SU-DHL-6 (cell line): Measurements from ENCODE around the gene TMEM184C.

ENCODE experiments used
- EZH2phosphoT487 ChIP-seq: fragments of 200-600 bp; sonication (generic), shearing (Covaris generic); conservative IDR thresholded peaks from 2 replicates; pipeline ENCODE4 v1.6.1; 2018; ENCODE audit warnings: mild to moderate bottlenecking, antibody characterized with exemption, low read length, moderate library complexity, mixed read lengths
- TF ChIP-seq, protein P1 (sequence below): fragments of 200-600 bp; sonication (generic); IDR thresholded peaks from one replicate; pipeline ENCODE4 v1.5.1; 2017; ENCODE audit warnings: antibody characterized with exemption, mild to moderate bottlenecking, low read length, moderate library complexity; ENCODE audit not compliant: insufficient read depth, poor library complexity, severe bottlenecking

DNA sequence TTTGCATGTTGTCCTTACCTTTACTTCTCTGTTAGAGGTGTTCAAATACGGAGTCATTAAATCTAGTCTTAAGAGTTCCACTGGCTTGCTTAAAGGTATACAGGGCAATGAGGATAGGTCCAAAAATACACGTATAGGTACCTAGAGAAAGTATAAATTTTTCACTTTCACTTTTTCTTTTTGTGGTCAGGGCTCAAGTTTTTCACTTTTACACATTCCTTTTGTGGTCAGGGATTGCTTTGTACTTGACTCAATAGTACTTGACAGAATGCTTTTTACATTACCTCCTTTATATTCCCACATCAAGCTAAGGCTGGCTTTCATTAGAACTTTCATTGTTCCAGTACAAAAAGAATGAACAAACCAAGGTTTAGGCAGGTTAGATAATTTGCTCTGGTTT is 21.7 kb downstream of the TMEM184C start:
- TF ChIP-seq, protein P1, sequence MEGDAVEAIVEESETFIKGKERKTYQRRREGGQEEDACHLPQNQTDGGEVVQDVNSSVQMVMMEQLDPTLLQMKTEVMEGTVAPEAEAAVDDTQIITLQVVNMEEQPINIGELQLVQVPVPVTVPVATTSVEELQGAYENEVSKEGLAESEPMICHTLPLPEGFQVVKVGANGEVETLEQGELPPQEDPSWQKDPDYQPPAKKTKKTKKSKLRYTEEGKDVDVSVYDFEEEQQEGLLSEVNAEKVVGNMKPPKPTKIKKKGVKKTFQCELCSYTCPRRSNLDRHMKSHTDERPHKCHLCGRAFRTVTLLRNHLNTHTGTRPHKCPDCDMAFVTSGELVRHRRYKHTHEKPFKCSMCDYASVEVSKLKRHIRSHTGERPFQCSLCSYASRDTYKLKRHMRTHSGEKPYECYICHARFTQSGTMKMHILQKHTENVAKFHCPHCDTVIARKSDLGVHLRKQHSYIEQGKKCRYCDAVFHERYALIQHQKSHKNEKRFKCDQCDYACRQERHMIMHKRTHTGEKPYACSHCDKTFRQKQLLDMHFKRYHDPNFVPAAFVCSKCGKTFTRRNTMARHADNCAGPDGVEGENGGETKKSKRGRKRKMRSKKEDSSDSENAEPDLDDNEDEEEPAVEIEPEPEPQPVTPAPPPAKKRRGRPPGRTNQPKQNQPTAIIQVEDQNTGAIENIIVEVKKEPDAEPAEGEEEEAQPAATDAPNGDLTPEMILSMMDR, result no peak
- TF ChIP-seq EZH2phosphoT487, result no peak
